Heart left ventricle (tissue), 16 donors: ENCODE results near the gene GABRB3. TPM values are rescaled to one million over a fixed set of nuclear protein-coding genes. Genes with fewer than 3 reads are reported as not detected.

ENCODE experiments used
- ATAC-seq, 4 donors: fragments of 200-7000 bp; cut with Tn5 transposase; one replicate each; pipeline ENCODE4 v1.9.1; 2020 to 2022; ENCODE audit warnings: moderate library complexity in 4 of 4, mild to moderate bottlenecking in 3 of 4, moderate number of reproducible peaks in 1 of 4
- DNase-seq, 5 donors: peaks; one replicate each; pipeline ENCODE4 v3.0.0-alpha.2; 2020
- H3K27ac ChIP-seq, 12 donors: fragments of 200-600 bp; sonication (generic) in 4 of 12; one replicate each; pipeline versions ENCODE4 v1.5.0 to v1.8.0; 2016 to 2022; ENCODE audit warnings: mild to moderate bottlenecking in 2 of 12
- H3K27me3 ChIP-seq, 9 donors: fragments of 200-600 bp; sonication (generic) in 2 of 9; one replicate each; pipeline versions ENCODE4 v1.5.1 to v1.8.0; 2016 to 2022; ENCODE audit warnings: mild to moderate bottlenecking in 3 of 9
- H3K36me3 ChIP-seq, 9 donors: fragments of 200-600 bp; sonication (generic) in 2 of 9; one replicate each; pipeline versions ENCODE4 v1.5.0 to v1.8.0; 2018 to 2022; ENCODE audit warnings: mild to moderate bottlenecking in 2 of 9
- H3K4me1 ChIP-seq, 12 donors: fragments of 200-600 bp; sonication (generic) in 4 of 12; one replicate each; pipeline versions ENCODE4 v1.5.0 to v1.8.0; 2016 to 2022; ENCODE audit warnings: mild to moderate bottlenecking in 3 of 12
- H3K4me3 ChIP-seq, 12 donors: fragments of 200-600 bp; sonication (generic) in 4 of 12; one replicate each; pipeline versions ENCODE4 v1.5.0 to v1.8.0; 2017 to 2022; ENCODE audit warnings: mild to moderate bottlenecking in 9 of 12, moderate library complexity in 4 of 12
- H3K9me3 ChIP-seq, 12 donors: fragments of 200-600 bp; sonication (generic) in 4 of 12; one replicate each; pipeline versions ENCODE4 v1.5.0 to v1.8.0; 2016 to 2022; ENCODE audit warnings: mild to moderate bottlenecking in 1 of 12
- POLR2A ChIP-seq, 2 donors: fragments of 450-650 bp; IDR thresholded peaks; one replicate each; pipeline ENCODE4 v1.6.1; 2017; ENCODE audit warnings: antibody characterized with exemption in 2 of 2, mild to moderate bottlenecking in 2 of 2, moderate library complexity in 2 of 2
- WGBS, 4 donors: extraction: QIAGEN DNeasy Blood & Tissue Kit in 2 of 4; methylation state at CpG; one replicate each; pipeline versions ENCODE4 v1.1.5 to v1.1.7; 2013 to 2018; 5-methylcytosine and 5-hydroxymethylcytosine counted together
- intact Hi-C, 10 donors: fragments of 100-400 bp; cut with DNase I; formaldehyde crosslinking; loops; one replicate each; pipeline versions ENCODE4 v1.11.1 to v1.14.2; 2022
- polyA plus RNA-seq, 2 donors: library from polyadenylated mRNA; stranded (reverse); fragments of 200-250 nt; gene quantifications; one replicate each; pipeline ENCODE4 v1.2.3, GENCODE V29; 2013
- total RNA-seq, 9 donors: library from RNA; depleted of rRNA in 2 of 9; stranded (reverse); fragments of >200 nt in 2 of 9; fragmentation: NEBNext Ultra II Directional in 3 of 9; extraction: Animal tissue kit (Norgen Biotek cat#: 25700) in 3 of 9; gene quantifications; one replicate each; pipeline versions ENCODE4 v1.1.0 to v1.2.4, GENCODE V29; 2016 to 2023
- TF ChIP-seq, protein P1 (sequence below), 12 donors: fragments of 200-600 bp; sonication (generic) in 4 of 12; IDR thresholded peaks; one replicate each; pipeline versions ENCODE4 v1.5.0 to v1.8.0; 2018 to 2022; ENCODE audit warnings: antibody characterized with exemption in 12 of 12, mild to moderate bottlenecking in 5 of 12
- donor health status: ischemic (EF 13 %, LVEDD 7.1; RV severe dilation, severe dysfunction).
- donor health status: healthy with polysubstance abuse.
- donor health status: DM: no; HTN: yes; CAD: no.
- donor health status: DM: no; HTN: no; CAD: no.
- donor health status: ischemic (EF 25% LVEDD 6.9; RV normal size, moderate dysfunction).
- donor health status: ischemic (EF 25% LVEDD 5.7; RV mildly dilated, moderate dysfunction).
- donor health status: healthy.
- donor health status: DM: yes; HTN: yes; CAD: no.
- donor health status: ischemic (EF 35%, LVEDD 5.7; RV mildly dilated, moderate dysfunction).
- donor health status: nonischemic (EF 11% LVEDD 7.7; RV severe dilation, severe dysfunction).
- donor health status: DM: yes; HTN: yes; CAD: no.
- donor health status: PGD.
- donor health status: ischemic (EF 29% LVEDD 5.4; RV normal size, mild dysfunction).
- donor health status: nonischemic (EF 23%, LVEDD 6.1; RV moderate dilation, normal function).

Gene GABRB3
- total and polyA plus RNA-seq, 11 donors, result 0.42 to 4.4 (median 1.7) TPM

GRCh38 chr15:26630857-26631256, 142.0 kb downstream of the GABRB3 start:
- no peaks in the 10 kb centered on the region for H3K4me1 ChIP-seq
- no peak for DNase-seq
- H3K4me3 ChIP-seq, result no peak overlapping the region
- H3K27me3 ChIP-seq, result peaks cover 0 to 3% (median 0%) of the 10 kb centered on the region in 9 donors
- 52 to 64% (median 54%) methylated on average over 4 of the region's 4 CpGs for WGBS, 4 donors
- intact Hi-C loops, result no loop called here
- H3K27ac ChIP-seq, result no peak overlapping the region
- no peak for ATAC-seq
- peaks cover 0 to 16% (median 0%) of the 10 kb centered on the region in 12 donors for H3K9me3 ChIP-seq
- H3K36me3 ChIP-seq, result no peaks in the 10 kb centered on the region
- TF ChIP-seq POLR2A (IDR thresholded peaks at IDR 0.05), result no peak
- TF ChIP-seq, protein P1, sequence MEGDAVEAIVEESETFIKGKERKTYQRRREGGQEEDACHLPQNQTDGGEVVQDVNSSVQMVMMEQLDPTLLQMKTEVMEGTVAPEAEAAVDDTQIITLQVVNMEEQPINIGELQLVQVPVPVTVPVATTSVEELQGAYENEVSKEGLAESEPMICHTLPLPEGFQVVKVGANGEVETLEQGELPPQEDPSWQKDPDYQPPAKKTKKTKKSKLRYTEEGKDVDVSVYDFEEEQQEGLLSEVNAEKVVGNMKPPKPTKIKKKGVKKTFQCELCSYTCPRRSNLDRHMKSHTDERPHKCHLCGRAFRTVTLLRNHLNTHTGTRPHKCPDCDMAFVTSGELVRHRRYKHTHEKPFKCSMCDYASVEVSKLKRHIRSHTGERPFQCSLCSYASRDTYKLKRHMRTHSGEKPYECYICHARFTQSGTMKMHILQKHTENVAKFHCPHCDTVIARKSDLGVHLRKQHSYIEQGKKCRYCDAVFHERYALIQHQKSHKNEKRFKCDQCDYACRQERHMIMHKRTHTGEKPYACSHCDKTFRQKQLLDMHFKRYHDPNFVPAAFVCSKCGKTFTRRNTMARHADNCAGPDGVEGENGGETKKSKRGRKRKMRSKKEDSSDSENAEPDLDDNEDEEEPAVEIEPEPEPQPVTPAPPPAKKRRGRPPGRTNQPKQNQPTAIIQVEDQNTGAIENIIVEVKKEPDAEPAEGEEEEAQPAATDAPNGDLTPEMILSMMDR (IDR thresholded peaks at IDR 0.05), result no peak

DNA sequence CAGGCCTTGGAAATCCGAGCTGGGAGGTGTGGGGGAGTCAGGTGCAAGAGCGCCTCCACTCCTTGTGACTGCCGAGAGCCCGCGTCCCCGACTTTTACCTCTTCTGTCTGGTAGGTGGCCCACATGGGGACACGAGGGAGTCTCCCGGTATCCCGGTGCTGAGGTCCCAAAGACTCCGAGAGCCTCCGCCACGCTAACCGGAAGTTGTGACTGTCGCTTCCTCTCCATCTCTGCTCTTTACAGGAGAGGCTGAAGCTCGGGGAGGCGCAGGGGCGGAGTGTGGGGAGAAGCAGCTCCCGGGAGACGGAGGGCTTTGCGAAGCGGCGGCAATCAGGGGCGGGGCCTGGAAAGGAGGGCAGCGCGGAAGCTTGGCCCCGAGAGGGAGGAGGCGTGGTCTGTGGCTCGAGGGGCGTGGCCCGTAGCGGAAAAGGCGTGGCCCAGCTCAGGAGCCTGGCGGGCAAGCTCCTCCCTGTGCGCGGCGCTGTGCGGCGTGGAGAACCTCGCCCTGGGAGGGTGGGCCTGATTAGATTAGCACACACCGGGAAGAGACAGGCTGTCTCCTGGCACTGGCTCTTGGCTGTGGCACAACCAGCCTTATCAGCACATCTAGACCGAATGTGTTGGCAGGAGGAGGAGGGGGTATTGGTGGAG, 143.9 kb downstream of the GABRB3 start:
- DNase-seq (peak; percentile 54 to 87 (median 62)), ATAC-seq (peak; percentile 86 to 96 (median 94))
- peaks cover 0 to 16% (median 0%) of the 10 kb centered on the region in 12 donors for H3K9me3 ChIP-seq
- peak overlapping the region in 2 of 12 donors; percentile 14 to 23 for H3K27ac ChIP-seq
- H3K4me3 ChIP-seq, result peak overlapping the region in 9 of 12 donors; percentile 1 to 55 (median 43)
- no peaks in the 10 kb centered on the region for H3K36me3 ChIP-seq
- peaks cover 0 to 3% (median 0%) of the 10 kb centered on the region in 9 donors for H3K27me3 ChIP-seq
- no peaks in the 10 kb centered on the region for H3K4me1 ChIP-seq
- intact Hi-C loops, result no loop called here
- WGBS, 4 donors, result 63 to 84% (median 77%) methylated on average over 36 to 41 of the region's 41 CpGs
- TF ChIP-seq POLR2A (IDR thresholded peaks at IDR 0.05), result no peak
- TF ChIP-seq, protein P1 (IDR thresholded peaks at IDR 0.05), result peak in 1 of 12 donors; percentile 9

DNA sequence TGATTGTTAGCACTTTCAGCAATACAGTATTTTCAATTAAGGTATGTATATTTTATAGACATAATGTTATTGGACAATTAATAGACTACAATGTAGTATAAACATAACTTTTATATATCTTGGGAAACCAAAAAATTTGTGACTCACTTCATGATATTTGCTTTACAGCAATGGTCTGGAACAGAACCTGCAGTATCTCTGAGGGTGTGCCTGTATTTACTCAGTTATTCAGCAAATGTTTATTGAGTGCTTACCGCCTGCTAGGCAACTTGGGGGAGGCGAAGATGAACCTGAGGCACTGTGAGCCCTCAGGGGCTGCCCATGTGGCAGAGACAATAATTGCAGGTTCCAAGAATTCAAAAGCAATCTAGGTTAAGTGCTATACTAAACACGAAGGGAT, 144.8 kb downstream of the GABRB3 start:
- H3K4me3 ChIP-seq, result peak overlapping the region in 2 of 12 donors; percentile 43 to 55
- H3K36me3 ChIP-seq, result no peaks in the 10 kb centered on the region
- no peak for DNase-seq
- peaks cover 0 to 16% (median 0%) of the 10 kb centered on the region in 12 donors for H3K9me3 ChIP-seq
- no peaks in the 10 kb centered on the region for H3K27me3 ChIP-seq
- H3K27ac ChIP-seq, result no peak overlapping the region
- ATAC-seq, result no peak
- H3K4me1 ChIP-seq, result no peaks in the 10 kb centered on the region
- intact Hi-C loops, result no loop called here
- TF ChIP-seq, protein P1 (IDR thresholded peaks at IDR 0.05), result no peak
- no peak for TF ChIP-seq POLR2A (IDR thresholded peaks at IDR 0.05)
- WGBS, 4 donors, result 82 to 85% (median 85%) methylated on average over 3 of the region's 3 CpGs

GRCh38 chr15:26624128-26624527, 148.7 kb downstream of the GABRB3 start:
- H3K9me3 ChIP-seq, result peaks cover 0 to 16% (median 0%) of the 10 kb centered on the region in 12 donors
- H3K4me3 ChIP-seq, result no peak overlapping the region
- ATAC-seq (no peak), DNase-seq (no peak)
- H3K36me3 ChIP-seq, result no peaks in the 10 kb centered on the region
- WGBS, 4 donors, result 91 to 93% (median 92%) methylated on average over 17 of the region's 17 CpGs
- intact Hi-C loops, result no loop called here
- H3K4me1 ChIP-seq, result no peaks in the 10 kb centered on the region
- H3K27ac ChIP-seq, result no peak overlapping the region
- no peak for TF ChIP-seq POLR2A (IDR thresholded peaks at IDR 0.05)
- TF ChIP-seq, protein P1 (IDR thresholded peaks at IDR 0.05), result no peak
- no peaks in the 10 kb centered on the region for H3K27me3 ChIP-seq
